HG03565 (cell line): ENCODE measurements around the gene ROS1.
"Not testable (repeated sequence)": the region's sequence is repeated elsewhere in the genome, so short reads cannot be mapped to it uniquely, and the experiment has no call there.

Experiments
- ATAC-seq: cut with Tn5 transposase; IDR thresholded peaks from one replicate; pipeline ENCODE4 v1.9.1; 2021; ENCODE audit warnings: mild to moderate bottlenecking, moderate library complexity; ENCODE audit not compliant: unreplicated experiment

The ROS1 gene

DNA sequence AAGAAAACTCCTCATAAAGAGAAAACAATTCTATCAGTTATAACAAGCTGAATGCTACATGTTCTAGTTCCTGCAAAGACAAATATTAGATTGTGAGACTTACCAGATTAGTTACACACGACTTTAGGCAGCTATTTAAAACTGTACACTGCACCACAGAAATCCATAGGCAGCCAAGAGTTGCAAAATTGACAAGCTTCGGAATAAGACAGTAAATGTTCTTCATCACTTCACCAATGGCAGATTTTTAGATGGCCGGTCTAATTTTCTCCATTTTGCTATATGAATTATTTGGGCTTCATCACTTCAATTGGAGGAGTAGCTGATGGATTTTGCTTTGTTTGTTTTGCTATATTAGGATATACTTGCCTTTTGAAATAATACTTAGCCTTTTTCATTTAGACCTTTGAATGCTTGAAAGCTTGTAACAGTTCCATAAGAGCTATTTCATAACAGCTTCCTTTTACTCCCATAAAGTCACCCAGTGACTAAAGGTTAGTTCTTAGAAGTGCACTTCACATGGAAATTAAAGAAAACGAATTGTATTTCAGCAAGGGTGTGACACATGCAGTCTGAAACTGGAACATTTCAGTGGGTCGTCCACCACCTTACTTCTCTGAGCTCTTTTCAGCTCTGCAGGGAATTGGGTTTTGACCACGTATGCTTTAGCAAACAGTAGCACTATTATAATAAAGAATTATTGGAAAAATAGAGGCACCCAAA is at the start of gene ROS1:
Gene ROS1 (minus strand): TSS at position 512 of the 723 bp plus-strand sequence. CDS start 286 bp downstream, at position 226.
- ATAC-seq = no peak

DNA sequence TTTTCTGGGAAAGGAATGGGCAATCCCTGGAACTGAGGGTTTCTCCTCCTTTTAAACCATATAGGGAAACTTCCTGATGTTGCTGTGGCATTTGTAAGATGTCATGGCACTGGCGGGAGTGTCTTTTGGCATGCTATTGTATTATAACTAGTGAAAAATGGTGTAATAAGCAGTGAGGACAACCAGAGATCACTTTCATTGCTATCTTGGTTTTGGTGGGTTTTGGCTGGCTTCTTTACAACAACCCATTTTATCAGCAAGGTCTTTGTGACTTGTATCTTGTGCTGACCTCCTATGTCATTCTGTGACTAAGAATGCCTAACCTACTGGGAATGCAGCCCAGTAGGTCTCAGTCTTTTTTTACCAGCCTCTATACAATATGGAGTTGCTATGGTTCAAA is 47.7 kb upstream of the ROS1 start:
- ATAC-seq = no peak

DNA sequence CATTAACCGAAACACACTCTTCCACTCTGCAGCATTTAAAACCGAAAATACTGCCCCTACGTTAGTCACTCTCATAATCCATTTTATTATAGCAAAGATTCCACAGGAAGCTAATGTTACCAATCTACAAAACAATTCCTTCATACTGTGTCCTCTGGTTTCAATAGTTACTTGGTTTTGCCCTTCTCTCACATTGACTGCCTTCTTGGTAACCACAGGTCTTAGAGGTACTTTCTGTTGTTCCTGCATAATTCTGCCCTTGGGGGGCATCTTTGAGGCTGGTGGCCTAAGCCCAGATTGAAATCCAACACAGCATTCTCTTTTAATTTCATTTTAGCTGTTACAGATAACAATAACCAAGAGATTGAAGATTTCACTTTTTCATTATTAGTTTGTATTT is 46.9 kb upstream of the ROS1 start:
- ATAC-seq = no peak

DNA sequence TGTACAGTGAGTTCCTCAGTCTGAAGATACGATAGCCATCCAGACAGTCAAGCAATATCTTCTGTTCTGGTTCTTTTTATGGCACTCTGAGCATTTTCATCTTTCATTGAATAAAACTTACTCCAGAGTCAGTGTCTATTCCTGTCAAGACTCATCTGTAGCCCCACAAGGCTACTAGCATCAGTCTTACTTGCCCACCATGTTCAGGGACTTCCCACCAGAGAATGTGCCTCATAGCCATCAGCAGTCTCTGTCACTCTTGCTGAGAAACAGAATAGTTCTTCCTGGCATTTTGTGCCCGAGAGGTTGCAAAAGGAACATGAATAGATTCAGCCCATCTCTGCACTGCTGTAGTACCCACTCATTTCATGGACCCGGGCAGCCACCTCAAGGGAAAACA is 44.0 kb upstream of the ROS1 start:
- no peak for ATAC-seq

DNA sequence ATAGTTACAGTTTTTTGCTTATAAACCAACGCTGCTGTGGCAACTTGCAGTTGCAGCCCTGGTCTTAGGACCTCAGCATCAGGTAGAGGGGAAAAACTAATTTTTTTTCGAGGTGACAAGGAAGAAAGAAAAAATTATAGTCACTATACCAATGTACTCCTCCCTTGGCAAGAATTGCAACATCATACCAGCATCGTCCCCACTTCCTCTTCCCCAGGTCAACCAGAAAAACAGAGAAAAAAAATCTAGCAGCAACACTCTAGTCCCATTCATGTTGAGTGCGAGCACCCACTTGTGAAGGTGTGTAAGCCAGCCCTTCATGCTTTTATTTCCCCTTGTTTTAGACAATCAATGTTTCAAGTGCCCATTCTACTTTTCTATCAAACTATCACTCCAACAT is 43.6 kb upstream of the ROS1 start:
- no peak for ATAC-seq

DNA sequence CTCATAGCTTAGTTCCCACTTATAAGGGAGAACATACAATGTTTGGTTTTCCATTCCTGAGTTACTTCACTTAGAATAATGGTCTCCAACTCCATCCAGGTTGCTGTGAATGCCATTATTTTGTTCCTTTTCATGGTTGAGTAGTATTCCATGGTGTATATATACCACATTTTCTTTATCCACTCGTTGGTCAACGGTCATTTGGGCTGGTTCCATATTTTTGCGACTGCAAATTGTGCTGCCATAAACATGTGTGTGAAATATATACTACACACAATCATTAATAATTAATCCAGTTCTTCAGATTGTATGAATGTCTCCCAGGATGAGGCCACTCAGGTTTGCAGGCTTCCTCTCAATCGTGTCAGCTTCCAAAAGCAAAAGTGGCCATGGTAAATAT is 42.8 kb upstream of the ROS1 start:
- not testable (repeated sequence) for ATAC-seq

DNA sequence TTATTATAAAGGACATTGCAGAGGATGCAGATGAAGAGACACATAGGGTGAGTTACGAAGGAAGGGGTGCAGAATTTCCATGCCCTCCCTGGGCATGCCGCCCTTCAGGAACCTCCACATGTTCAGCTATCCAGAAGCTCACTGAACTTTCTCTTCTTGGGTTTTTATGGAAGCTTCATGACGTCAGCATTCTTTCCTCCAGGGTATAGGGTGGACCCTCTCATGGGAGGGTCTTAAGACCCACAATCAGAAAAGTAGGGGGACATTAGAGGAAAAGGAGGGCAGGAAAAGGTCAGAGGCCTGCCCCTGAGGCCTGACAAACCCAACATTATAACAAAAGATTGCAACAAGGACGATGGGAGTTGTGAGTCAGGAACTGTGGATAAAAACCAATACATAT is 42.1 kb upstream of the ROS1 start:
- no peak for ATAC-seq

DNA sequence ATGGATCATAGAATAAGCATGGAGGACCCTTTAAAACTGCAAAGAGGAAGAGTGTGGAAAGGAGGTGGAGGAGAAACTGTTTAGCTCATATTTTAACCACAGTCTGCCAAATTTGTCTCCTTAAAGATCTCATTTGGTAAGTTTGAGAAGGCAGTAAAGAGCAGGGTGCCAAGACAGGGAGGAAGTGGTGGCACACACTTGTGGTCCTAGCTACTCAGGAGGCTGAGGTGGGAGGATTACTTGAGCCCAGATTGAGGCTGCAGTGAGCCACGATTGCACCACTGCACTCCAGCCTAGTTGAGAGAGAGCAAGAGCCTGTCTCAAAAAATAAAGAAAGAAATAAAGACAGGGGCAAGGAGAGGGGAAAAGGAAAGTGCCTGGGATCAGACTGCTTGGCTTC is 39.9 kb upstream of the ROS1 start:
- ATAC-seq = no peak

DNA sequence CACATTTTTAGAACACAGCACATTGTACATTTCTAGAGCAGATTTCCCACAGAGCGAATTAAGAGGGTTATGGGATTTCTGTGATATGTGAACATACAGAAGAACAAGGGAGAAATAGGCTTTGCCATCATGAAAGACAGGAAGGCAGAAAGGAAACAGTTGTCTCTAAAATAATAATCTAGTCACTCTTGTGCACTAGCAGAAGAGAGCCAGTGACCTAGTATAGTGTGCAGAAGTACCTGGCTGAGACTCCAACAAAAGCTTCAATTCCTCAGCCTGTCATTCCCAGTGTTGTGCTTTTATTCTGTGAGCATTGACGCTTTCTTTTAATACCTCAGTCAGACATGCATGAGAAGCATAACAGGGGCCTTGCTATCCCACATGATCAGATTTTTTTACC is 39.0 kb upstream of the ROS1 start:
- ATAC-seq = no peak

DNA sequence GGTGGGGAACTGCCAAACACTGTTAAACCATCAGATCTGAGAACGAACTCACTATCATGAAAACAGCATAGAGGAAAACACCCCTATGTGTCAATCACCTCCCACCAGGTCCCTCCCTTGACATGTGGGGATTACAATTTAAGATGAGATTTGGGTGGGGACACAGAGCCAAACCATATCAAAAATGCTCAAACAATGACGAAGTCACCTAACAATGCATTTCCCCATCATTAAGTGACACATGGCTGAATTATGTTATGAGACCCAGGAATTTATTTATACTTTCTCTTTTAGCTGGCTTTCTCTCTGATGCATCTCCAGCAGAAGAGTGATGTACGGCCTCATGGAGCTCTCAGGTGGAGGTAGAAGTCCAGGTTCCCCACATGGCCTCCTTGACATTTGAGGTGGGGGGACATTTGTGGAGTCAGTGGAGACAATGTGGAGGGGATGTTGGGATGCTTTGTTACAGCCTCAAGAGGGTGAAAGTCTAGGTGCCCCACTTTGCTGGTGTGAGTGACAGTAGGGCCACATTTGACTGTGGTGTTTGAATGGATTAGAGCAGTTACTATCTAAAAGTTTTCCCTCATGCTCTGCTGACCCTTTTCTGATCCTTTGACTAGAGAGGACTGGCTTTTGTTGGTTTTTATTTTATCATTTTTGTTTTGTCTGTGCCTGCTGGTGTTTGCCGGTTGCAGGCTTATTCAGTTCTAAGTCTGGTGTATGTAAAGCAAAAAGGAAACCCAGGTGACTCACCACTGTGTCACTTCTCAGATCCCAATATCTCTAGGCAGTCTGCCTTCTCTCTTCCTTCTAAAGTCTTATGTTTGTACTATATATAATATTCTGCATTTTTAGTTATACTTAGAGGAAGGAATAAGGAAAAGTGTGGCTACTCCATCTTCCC is 38.3 kb upstream of the ROS1 start:
- no peak for ATAC-seq

DNA sequence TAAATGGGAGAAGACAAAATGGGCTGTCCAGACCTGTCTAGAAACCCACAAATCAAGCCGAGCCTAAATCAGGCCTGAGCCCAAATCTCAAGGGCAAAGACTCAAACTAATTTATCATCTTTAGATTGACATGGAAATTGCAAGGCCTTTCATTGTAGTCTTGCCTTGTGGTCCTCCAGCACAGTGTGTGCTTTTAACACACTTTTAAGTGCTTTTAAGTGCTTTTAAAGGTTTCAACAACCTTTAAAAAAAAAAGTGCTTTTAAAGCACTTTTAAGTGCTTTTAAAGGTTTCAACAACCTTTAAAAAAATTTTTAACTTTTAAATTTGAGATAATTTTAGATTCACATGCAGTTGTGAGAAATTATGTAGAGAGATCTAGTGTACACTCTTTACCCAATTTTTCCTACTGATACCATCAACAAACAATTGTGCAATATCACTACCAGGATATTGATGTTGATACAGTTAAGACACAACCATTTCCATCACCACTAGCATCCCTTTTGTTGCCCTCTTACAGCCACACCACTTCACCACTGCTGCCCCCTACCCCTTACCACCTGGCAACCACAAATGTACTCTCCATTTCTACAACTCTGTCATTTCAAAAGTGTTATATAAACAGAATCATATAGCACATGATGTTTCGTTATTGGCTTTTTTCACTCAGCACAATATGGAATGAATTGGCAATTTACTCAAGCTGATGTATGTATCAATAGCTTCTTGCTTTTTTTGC is 33.6 kb upstream of the ROS1 start:
- no peak for ATAC-seq

DNA sequence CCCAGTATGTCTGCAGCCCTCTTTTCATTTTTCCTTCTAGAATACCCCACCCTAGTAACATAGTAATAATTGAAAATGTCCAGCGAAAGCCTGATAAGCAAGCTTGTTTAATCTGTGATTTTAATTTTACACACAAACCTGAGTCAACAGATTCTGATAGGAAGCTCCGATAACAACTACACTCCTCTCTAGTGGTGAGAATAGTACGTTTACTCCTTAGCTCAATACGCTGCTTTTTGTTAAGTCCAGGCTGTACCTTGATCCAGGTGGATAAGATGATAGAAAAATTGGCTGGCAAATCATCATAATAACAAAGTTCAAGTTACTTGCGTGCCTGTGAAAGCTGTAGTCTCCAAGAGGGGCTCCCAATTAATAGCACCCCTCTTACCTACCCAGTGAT is 31.3 kb upstream of the ROS1 start:
- ATAC-seq = no peak

DNA sequence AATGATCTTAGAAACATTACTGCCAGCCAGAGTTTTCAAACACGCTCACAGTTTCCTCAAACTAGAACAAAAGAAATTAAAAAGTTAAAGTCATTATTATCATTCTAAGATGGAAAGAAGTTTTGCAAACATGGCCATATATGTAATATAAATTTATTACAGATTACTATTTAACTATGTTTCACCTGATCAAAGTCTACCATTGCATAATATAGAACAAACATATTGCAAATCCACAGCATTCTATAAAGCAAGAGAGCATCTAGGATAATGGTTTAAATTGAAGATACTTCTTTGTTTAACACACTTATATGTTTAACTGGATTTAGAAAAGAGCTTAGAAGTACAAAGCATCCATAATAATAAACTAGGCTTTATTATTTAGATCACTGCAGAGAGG is 30.5 kb upstream of the ROS1 start:
- ATAC-seq = no peak

DNA sequence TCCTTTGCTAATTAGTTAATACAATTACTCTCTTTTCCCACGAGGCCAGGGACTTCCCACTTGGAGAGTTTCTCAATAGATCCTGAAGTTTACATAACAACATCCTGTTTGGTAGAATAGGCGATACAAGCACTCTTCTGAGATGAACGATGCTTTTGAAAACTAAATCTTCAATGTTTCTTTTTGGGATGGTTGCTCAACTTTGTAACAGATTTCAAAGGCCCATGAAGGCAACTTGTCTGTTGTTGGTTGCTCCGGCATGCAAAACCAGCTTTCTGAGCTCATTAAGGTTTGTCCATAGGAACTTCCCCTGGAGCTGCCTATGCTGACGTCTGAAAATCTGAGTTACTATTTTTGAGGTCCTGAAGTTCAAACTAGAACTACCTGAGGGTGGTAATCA is 25.9 kb upstream of the ROS1 start:
- no peak for ATAC-seq

DNA sequence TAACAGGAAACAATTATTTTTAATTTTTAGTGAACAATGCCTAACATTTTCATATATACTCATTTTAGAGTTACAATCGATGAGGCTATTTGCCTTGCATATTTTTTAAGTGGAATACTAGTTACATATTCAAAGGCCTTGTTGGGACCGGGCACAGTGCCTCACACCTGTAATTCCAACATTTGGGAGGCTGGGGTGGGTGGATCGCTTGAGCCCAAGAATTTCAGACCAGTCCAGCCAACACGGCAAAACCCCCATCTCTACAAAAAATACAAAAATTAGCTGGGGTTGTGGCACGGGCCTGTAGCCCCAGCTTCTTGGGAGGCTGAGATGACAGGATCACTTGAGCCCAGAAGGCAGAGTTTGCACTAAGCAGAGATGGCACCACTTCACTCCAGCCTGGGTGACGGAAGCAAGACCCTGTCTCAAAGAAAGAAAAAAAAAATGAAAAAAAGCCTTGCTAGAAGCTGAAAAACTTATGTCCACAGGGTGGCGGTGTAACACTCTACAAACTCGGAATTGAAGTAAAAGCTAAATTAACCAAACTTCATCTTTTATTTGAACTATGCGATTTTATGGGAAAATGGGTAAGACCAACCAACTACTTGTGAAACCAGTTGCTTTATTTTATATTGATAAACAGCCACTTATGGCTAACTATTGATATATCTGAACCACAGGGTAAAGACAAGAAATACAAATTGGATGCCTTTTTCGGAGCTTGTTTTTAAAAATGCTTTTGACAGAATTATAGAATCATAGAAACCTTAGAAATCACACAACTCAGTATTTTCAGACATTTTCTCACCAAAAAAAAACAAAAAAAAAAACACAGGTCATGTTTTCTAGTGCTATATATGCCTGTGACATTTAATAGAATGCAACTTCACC is 24.1 kb upstream of the ROS1 start:
- peak; percentile 58 for ATAC-seq

DNA sequence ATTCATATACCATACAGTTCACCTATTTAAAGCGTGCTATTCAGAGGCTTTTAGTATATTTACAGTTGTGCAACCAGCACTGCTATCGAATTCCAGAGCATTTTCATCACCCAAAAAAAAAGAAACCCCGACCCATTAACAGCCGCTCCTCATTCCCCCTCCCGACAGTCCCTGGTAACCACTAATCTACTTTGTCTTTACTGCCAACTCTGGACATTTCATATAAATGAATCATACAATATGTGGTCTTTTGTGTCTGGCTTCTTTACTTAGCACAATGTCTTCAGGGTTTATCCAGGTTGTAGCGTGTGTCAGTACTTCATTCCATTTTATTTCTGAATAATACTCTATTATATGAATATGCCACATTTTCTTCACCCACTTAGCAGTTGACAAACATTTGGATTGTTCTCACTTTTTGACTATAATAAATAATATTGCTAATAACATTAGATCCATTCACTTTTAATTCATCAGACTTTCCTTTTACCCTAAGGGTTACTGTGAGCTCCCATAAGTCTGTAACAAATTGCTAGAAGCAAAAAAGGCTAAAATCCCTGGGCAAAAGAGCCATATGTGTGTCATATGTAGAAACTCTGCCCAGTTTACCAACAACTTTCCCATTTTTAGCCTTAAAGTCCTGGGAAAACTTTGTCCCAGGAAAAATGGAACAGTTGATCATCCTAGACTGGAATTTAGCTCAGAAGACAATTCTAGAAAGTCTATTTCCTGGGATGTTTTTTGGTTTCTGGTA is 23.2 kb upstream of the ROS1 start:
- ATAC-seq = no peak

DNA sequence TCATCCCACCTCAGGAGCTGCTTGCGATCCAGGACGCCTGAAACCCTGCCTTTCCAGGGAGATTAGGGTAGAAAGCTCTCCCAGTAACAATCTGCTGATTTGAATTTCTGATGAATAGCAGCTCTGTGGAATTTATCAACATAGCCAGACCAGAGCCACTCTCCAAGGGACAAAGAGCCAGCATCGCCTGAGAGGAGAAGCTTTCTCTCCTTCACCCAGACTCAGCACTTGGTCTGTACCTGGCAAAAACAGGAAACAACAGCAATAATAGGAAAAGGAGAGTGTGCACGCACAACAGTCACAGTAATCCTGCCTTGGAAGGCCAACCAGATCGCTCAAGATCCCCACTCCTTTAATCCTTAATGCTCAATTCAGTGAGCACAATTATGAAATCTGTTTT is 22.3 kb upstream of the ROS1 start:
- no peak for ATAC-seq

DNA sequence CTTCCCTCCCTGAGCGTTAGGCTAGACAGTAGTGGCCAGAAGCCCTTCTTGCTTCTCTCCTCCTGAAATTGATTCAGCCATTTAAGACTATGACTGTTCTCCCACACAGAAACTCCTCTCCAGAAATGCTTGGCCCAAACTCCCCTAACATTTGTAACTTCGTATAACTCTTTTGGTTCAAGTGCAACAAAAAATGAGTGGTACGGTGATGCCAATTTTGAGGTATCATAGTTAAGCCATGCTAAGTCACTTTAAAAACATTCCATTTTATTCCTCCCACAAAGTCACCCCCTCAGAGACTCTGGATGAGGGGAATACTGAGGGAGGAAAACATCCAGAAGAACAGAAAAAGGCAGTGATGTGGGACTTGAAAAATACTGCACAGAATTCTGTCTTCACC is 21.1 kb upstream of the ROS1 start:
- ATAC-seq = no peak

DNA sequence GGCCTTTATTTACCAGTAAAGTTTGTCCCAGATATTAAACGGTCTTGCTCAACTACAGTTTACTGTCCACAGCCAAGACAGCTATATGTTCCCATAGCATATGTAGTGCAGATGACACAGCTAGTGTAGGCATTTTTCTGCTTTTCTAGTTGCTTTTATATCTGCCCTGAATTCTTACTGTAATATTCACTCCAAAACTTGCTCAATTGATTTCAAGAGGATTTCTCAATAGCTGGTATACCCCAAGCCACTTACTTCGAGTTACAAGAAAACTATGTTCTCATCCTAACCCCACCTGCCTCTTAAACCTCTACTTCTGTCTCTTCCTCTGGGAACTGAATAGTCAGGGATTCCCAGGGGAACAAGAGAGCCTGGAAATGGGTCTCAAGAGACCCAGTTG is 18.9 kb upstream of the ROS1 start:
- ATAC-seq = no peak

DNA sequence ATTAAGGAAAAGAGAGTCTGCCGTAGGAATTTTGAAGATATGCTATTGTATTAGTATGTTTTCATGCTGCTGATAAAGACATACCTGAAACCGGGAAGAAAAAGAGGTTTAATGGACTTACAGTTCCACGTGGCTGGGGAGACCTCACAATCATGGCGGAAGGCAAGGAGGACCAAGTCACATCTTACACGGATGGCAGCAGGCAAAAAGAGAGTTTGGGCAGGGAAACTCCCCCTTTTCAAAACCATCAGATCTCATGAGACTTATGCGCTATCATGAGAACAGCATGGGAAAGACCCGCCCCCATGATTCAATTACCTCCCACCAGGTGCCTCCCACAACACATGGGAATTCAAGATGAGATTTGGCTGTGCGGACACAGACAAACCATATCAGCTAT is 16.6 kb upstream of the ROS1 start:
- ATAC-seq = not testable (repeated sequence)
